Cardiac fibroblast (primary cell): ENCODE data around the gene SLC29A4.
"Not testable (repeated sequence)": the region's sequence is repeated elsewhere in the genome, so short reads cannot be mapped to it uniquely, and the experiment has no call there.

Experiments used
- DNase-seq, 2 donors: peaks; one replicate each; pipeline versions ENCODE4 v3.0.0 to v3.0.0-alpha.2; 2010; ENCODE audit warnings: low read depth in 2 of 2
- H3K4me3 ChIP-seq, 2 donors: replicated peaks in 1 of 2; 1 replicate in 1 of 2; 2 replicates in 1 of 2; pipeline ENCODE4 v1.5.1; 2011; ENCODE audit warnings: low read depth in 2 of 2, low read length in 2 of 2, mild to moderate bottlenecking in 2 of 2, moderate library complexity in 1 of 2
- TF ChIP-seq, protein P1 (sequence below): IDR thresholded peaks from one replicate; pipeline ENCODE4 v1.5.1; 2011; ENCODE audit warnings: low read depth, mild to moderate bottlenecking, low read length, inconsistent platforms

SLC29A4 gene, protein sequence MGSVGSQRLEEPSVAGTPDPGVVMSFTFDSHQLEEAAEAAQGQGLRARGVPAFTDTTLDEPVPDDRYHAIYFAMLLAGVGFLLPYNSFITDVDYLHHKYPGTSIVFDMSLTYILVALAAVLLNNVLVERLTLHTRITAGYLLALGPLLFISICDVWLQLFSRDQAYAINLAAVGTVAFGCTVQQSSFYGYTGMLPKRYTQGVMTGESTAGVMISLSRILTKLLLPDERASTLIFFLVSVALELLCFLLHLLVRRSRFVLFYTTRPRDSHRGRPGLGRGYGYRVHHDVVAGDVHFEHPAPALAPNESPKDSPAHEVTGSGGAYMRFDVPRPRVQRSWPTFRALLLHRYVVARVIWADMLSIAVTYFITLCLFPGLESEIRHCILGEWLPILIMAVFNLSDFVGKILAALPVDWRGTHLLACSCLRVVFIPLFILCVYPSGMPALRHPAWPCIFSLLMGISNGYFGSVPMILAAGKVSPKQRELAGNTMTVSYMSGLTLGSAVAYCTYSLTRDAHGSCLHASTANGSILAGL

DNA sequence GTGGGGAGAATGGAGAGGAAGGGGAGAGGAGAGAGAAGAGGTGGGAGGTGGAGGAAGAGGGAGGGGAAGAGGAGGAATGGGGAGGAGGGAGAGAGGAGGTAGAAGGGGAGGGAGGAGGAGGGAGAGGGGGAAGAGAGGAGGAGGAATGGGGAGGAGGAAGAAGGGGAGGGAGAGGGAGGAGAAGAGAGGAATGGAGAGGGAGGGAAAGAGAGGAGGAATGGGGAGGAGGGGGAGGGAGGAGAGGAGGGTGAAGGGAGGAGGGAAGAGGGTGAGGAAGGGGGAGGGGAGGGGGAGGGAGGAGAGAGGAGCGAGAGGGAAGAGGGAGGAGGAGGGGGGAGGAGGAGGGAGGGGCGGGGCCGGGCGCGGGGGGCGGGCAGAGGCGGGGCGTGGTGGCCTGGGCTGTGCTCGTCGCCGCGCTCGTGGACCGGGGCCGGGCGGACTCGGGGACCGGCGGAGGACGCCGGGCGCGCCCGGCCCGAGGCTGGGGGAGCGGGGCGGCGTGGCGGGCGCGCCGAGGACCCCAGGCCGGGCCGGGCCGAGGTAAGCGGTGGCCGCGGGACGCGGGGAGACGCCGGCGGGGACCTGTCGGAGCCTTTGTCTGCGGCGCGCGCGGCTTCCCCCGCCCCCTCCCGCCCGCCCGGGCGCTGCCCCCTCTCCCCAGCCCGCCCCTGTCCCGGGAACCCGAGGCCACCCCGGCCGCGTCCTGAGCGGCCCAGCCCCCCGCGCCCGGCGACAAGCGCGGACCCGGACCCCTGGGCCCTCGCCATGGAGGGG is at the start of gene SLC29A4:
Gene SLC29A4 (plus strand): TSS at position 401 of the 774 bp plus-strand sequence. CDS start 4,874 bp downstream, outside the sequence.
- TF ChIP-seq, protein P1, sequence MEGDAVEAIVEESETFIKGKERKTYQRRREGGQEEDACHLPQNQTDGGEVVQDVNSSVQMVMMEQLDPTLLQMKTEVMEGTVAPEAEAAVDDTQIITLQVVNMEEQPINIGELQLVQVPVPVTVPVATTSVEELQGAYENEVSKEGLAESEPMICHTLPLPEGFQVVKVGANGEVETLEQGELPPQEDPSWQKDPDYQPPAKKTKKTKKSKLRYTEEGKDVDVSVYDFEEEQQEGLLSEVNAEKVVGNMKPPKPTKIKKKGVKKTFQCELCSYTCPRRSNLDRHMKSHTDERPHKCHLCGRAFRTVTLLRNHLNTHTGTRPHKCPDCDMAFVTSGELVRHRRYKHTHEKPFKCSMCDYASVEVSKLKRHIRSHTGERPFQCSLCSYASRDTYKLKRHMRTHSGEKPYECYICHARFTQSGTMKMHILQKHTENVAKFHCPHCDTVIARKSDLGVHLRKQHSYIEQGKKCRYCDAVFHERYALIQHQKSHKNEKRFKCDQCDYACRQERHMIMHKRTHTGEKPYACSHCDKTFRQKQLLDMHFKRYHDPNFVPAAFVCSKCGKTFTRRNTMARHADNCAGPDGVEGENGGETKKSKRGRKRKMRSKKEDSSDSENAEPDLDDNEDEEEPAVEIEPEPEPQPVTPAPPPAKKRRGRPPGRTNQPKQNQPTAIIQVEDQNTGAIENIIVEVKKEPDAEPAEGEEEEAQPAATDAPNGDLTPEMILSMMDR: no peak
- DNase-seq: peak in 1 of 2 donors; percentile 49
- H3K4me3 ChIP-seq: peak within 1 kb of the TSS; percentile 14 to 36

DNA sequence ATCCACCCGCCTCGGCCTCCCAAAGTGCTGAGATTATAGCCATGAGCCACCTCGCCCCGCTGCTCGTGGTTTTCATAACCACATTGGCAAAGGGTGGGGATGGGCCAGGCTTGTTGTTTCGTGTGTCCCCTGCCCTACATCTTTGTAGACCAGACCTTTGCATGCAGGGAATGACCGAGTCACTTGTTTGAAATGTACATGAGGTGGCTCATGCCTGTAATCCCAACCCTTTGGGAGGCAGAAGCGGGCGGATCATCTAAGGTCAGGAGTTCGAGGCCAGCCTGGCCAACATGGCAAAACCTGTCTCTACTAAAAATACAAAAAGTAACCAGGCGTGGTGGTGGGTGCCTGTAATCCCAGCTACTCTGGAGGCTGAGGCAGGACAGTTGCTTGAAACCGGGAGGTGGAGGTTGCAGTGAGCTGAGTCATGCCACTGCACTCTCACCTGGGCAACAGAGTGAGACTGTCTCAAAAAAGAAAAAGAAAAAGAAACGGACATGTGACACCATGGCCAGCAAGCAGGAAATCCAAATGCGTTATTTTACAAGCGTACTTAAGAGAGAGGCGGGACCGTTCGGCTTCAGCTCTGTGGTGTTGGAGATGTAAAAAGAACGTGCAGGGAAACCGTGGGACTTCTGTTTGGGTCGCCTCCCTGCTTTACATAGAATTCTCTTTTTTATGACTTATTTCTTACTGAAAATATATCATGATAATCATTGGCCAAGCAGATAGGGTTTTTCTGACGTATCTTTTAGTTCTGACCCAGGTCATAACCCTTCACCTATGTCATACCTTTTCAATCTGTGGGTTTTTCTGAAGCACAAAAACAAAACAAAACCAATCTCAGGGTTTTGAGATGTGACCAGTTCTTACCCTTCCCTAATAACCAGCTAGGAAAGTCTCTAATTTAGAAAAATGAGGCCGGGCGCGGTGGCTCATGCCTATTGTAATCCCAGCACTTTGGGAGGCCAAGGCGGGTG is 47.6 kb upstream of the SLC29A4 start:
- H3K4me3 ChIP-seq: no peak overlapping the region
- TF ChIP-seq, protein P1: no peak
- no peak for DNase-seq

DNA sequence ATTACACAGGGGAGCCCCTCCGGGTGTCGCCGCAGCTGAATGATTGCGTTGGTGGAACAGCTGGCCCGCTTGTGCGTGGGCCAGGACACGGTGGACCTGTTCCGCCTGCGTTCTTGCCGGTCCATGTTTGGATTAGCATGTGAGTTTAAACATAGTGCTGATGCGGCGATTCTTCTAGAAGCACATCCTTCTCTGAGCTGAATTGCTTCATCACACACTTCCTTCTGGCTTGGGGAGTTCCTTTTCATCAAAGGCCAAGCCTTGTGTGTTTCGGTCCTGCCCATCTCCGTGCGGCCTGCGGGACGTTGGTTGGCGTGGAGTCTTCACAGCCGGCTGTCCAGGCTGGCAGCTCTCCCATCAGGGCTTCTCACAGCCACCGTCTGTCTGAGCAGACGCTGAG is 45.5 kb upstream of the SLC29A4 start:
- H3K4me3 ChIP-seq: peak overlapping the region in 1 of 2 donors; percentile 21
- TF ChIP-seq, protein P1: no peak
- DNase-seq: peak; percentile 54 to 75

DNA sequence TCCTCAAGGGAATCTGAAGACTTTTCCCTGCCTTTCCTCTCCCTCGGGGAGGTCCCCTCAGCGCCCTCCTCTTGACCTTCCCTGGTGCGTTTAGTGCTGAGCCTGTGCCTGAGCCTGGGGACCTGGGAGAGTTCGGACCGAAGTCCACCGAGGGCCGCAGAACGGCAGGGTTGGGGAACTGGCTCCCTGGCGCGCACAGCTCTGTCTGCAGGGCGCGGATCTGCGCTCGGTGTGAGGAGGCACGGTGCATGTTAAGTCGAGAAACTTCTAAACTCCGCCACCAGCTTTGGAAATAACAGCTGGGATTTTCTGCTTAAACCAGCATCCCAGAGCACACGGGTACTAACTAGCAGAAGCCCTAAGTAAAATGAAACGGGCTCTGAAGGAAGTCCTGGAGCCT is 44.2 kb upstream of the SLC29A4 start:
- no peak for DNase-seq
- no peak overlapping the region for H3K4me3 ChIP-seq
- TF ChIP-seq, protein P1: no peak

DNA sequence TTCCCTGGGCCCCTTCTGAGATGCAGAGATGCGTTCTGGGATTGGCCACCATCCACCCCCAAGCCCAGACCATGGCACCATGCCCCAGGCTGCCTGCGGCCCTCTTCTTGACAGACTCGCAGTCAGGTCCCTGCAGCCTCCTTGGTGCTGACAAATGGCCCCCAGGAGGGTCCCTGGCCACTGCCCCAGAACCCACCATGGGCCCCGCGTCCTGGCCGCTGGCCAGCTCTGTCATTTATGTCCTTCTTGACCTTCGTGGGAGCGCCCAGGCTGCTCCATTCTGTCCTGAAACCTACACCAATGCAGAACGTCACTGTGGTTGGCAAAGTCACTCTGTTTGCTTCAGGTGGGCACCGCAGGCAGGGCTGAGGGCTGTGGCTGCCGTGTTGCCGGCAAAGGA is 39.5 kb upstream of the SLC29A4 start:
- no peak for DNase-seq
- TF ChIP-seq, protein P1: no peak
- H3K4me3 ChIP-seq: no peak overlapping the region

DNA sequence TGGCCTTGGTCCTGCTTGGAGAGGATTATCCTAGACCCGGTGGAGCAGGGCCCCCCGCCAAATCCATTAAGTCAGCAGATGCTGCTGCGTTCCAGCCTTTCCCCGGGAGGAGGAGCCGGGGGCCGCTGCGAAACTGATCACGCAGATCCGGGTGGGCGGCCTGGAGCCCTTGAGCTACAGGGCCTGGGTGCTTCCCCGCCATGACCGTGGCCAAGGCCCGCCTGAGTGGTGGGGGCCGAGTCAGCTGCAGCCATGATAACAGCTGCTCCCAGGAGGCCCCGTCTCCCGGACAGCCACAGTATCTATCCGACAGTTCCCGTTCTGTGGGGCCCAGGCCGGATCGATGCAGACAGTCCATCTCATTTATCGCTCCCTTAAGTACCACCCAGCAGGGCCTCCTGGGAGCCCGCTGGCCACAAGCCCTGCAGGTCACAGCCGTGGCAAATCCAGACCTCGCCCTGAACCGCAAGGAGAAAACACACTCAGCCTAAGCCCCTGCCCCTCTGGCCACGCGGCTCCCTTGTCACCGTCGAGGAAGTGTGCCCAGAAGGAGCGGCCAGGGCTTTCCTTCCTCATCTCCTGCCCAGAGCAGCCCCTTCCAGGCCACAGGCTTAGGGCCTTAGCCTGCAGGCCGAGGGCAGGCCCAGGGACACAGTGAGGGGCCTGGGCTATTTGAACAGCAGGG is 34.4 kb upstream of the SLC29A4 start:
- peak in 1 of 2 donors; percentile 78 for DNase-seq
- TF ChIP-seq, protein P1: no peak
- no peak overlapping the region for H3K4me3 ChIP-seq

DNA sequence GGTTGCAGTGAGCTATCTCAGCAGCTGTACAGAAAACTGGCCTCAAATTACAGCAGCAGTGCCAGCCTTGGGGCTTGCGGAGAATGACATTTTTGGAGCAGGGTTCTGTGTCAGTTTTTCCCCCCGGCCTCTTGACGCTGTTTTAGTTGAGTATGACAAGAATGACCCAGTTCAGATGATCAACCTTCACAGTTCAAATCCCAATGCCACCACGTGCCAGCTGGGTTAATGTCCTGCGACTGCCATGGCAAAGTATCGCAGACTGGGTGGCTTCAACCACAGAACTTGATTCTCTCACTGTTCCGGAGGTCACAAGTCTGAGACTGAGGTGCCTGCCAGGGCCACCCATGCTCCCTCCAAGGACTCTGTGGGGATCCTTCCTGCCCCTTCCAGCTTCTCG is 32.0 kb upstream of the SLC29A4 start:
- H3K4me3 ChIP-seq, DNase-seq: not testable (repeated sequence)

DNA sequence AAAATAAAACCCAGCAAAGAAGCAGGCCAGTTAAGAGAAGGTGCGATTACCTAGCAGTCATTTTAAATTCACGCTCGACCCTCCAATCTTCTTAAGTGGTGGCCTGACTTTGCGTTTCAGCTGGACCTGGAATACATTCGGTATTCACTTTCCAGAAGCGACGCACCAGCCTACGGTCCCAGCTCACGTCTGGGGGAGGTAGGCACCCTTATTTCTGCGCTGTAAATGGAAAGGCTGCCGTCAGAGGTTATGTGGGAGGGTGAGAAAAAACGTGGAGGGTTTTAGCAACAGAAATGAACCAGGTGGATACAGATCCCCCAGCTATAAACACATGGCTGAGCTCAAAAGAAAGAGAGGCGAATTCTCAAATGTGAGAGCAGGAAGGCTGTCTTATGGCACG is 29.2 kb upstream of the SLC29A4 start:
- not testable (repeated sequence) for DNase-seq, H3K4me3 ChIP-seq

DNA sequence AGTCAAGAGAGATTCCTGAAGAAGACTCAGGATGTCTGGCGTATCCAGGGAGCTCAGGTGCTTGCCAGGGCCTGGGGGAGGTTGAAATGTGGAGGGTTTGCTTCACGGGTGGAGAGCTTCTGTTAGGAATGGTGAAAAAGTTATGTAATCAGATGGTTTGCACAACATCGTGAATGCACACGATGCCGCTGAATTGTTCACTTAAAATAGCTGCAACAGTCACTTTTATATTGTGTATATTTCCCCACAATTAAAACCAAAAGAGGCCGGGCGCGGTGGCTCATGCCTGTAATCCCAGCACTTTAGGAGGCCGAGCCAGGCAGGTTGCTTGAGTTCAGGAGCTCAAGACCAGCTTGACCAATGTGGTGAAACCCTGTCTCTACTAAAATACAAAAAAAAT is 28.4 kb upstream of the SLC29A4 start:
- DNase-seq, H3K4me3 ChIP-seq: not testable (repeated sequence)
